ENCODE data around the gene SFXN4. TPM values are rescaled to one million over a fixed set of nuclear protein-coding genes. Genes with fewer than 3 reads are reported as not detected.
A peak's percentile ranks its signal among the peaks of the same experiment; 100 is the strongest.

SFXN4 gene
- total RNA-seq, 1 experiment from 2014 or later, result 15.4 TPM

- H3F3A ChIP-seq (ENCODE audit: insufficient read depth, low read depth), result no peaks in the 10 kb centered on the region
- no TSS peak for BruUV-seq (replicated peaks)
- intact Hi-C loops (cut with micrococcal nuclease; ENCODE audit: unreplicated experiment), result no loop called here
- H3K79me2 ChIP-seq (ENCODE audit: low read depth), result 0 out of 2 replicates have a peak, but pooled peaks cover 6% of the 10 kb centered on the region
- no peak overlapping the region for H3K27ac ChIP-seq
- H3K4me1 ChIP-seq (replicated peaks; ENCODE audit: insufficient read depth), result 0 out of 2 replicates have a peak, but pooled peaks cover 8% of the 10 kb centered on the region
- no peak overlapping the region for H3K4me3 ChIP-seq
- DNase-seq, result no peak
- no peaks in the 10 kb centered on the region for H3K36me3 ChIP-seq (ENCODE audit: low read depth)
- POLR2A ChIA-PET (ENCODE audit: unreplicated experiment), result no interaction called here
- no peak overlapping the region for H2AFZ ChIP-seq
- TF ChIP-seq, protein P1, sequence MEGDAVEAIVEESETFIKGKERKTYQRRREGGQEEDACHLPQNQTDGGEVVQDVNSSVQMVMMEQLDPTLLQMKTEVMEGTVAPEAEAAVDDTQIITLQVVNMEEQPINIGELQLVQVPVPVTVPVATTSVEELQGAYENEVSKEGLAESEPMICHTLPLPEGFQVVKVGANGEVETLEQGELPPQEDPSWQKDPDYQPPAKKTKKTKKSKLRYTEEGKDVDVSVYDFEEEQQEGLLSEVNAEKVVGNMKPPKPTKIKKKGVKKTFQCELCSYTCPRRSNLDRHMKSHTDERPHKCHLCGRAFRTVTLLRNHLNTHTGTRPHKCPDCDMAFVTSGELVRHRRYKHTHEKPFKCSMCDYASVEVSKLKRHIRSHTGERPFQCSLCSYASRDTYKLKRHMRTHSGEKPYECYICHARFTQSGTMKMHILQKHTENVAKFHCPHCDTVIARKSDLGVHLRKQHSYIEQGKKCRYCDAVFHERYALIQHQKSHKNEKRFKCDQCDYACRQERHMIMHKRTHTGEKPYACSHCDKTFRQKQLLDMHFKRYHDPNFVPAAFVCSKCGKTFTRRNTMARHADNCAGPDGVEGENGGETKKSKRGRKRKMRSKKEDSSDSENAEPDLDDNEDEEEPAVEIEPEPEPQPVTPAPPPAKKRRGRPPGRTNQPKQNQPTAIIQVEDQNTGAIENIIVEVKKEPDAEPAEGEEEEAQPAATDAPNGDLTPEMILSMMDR (conservative IDR thresholded peaks at IDR 0.05), result no peak
- no peak for TF ChIP-seq EZH2 (IDR thresholded peaks at IDR 0.05; ENCODE audit: low read depth)
- CTCF ChIA-PET, result no interaction called here
- no peaks in the 10 kb centered on the region for H3K9me2 ChIP-seq (ENCODE audit: insufficient read depth)
- H3K9me3 ChIP-seq (ENCODE audit: insufficient read depth, low read depth), result no peaks in the 10 kb centered on the region
- no peaks in the 10 kb centered on the region for H3K27me3 ChIP-seq (ENCODE audit: insufficient read depth, low read depth)
- no peak overlapping the region for H3K4me2 ChIP-seq
- H4K20me1 ChIP-seq (ENCODE audit: insufficient read depth), result no peaks in the 10 kb centered on the region
Observed at GRCh38 chr10:119167041-119167440, 1.5 kb upstream of the SFXN4 start.

- Histone ChIP-seq H4K20me1 (ENCODE audit: insufficient read depth) (no peaks in the 10 kb centered on the region), H3K9me3 (ENCODE audit: insufficient read depth, low read depth) (no peaks in the 10 kb centered on the region), H3K4me2 (peak overlapping the region; percentile 87), H3K79me2 (ENCODE audit: low read depth) (0 out of 2 replicates have a peak, but pooled peaks cover 6% of the 10 kb centered on the region), H2AFZ (no peak overlapping the region), H3K4me3 (no peak overlapping the region), H3F3A (ENCODE audit: insufficient read depth, low read depth) (no peaks in the 10 kb centered on the region), H3K27ac (no peak overlapping the region), H3K4me1 (replicated peaks; ENCODE audit: insufficient read depth) (0 out of 2 replicates have a peak, but pooled peaks cover 8% of the 10 kb centered on the region), H3K27me3 (ENCODE audit: insufficient read depth, low read depth) (no peaks in the 10 kb centered on the region), H3K36me3 (ENCODE audit: low read depth) (no peaks in the 10 kb centered on the region), H3K9me2 (ENCODE audit: insufficient read depth) (no peaks in the 10 kb centered on the region)
- no peak for DNase-seq
- intact Hi-C loops (cut with micrococcal nuclease; ENCODE audit: unreplicated experiment), result no loop called here
- ChIA-PET CTCF (no interaction called here), POLR2A (ENCODE audit: unreplicated experiment) (no interaction called here)
- TF ChIP-seq, protein P1 (conservative IDR thresholded peaks at IDR 0.05), result no peak
- no peak for TF ChIP-seq EZH2 (IDR thresholded peaks at IDR 0.05; ENCODE audit: low read depth)
- no TSS peak for BruUV-seq (replicated peaks)
Observed at GRCh38 chr10:119166564-119166963, 1.1 kb upstream of the SFXN4 start.

DNA sequence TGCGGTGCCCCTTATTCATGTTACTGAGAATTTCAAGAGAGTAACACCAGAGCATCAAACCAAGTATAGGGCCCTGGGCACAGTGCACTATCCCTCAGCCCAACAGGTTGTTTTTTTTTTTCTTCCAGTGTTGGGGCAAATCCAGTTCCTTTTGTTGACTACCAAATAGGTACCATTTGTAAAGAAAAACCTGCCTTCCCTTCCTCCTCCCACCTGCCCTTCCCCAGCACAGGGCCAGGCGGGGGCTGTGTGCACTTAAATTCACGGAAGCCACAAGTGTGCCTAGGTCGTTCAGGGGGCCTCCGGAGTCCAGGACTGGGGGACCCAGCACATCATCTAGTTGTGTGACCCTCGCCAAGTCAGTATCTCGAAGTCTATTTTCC lies 595 bp upstream of the SFXN4 start:
- Histone ChIP-seq H3F3A (ENCODE audit: insufficient read depth, low read depth) (no peaks in the 10 kb centered on the region), H3K9me3 (ENCODE audit: insufficient read depth, low read depth) (no peaks in the 10 kb centered on the region), H3K36me3 (ENCODE audit: low read depth) (no peaks in the 10 kb centered on the region), H3K9me2 (ENCODE audit: insufficient read depth) (no peaks in the 10 kb centered on the region), H4K20me1 (ENCODE audit: insufficient read depth) (no peaks in the 10 kb centered on the region), H3K27me3 (ENCODE audit: insufficient read depth, low read depth) (no peaks in the 10 kb centered on the region), H3K27ac (peak overlapping the region; percentile 68; the same call in 1 of the 2 replicates), H2AFZ (peak overlapping the region; percentile 99), H3K4me1 (replicated peaks; ENCODE audit: insufficient read depth) (0 out of 2 replicates have a peak, but pooled peaks cover 8% of the 10 kb centered on the region), H3K79me2 (ENCODE audit: low read depth) (0 out of 2 replicates have a peak, but pooled peaks cover 6% of the 10 kb centered on the region), H3K4me2 (peak overlapping the region; percentile 87), H3K4me3 (peak overlapping the region; percentile 84)
- ChIA-PET POLR2A (ENCODE audit: unreplicated experiment) (no interaction called here), CTCF (no interaction called here)
- DNase-seq, result no peak
- TF ChIP-seq, protein P1 (conservative IDR thresholded peaks at IDR 0.05), result no peak
- TF ChIP-seq EZH2 (IDR thresholded peaks at IDR 0.05; ENCODE audit: low read depth), result no peak
- intact Hi-C loops (cut with micrococcal nuclease; ENCODE audit: unreplicated experiment), result no loop called here
- BruUV-seq (replicated peaks), result no TSS peak

Measured in PC-9 (cell line).